Mucosa of descending colon (tissue), 3 donors: Measurements from ENCODE around the gene SLC44A4. TPM values are rescaled to one million over a fixed set of nuclear protein-coding genes. Genes with fewer than 3 reads are reported as not detected.
A peak's percentile ranks its signal among the peaks of the same experiment; 100 is the strongest.

Experiments used
- ATAC-seq: fragments of 200-7000 bp; cut with Tn5 transposase; one replicate; pipeline ENCODE4 v1.9.1; 2020; ENCODE audit warnings: mild to moderate bottlenecking, moderate library complexity
- DNase-seq, 3 donors: peaks; one replicate each; pipeline ENCODE4 v3.0.0-alpha.2; 2020
- H3K36me3 ChIP-seq: fragments of 200-600 bp; one replicate; pipeline ENCODE4 v1.8.0; 2021; ENCODE audit warnings: low read depth, mild to moderate bottlenecking
- H3K4me1 ChIP-seq: fragments of 200-600 bp; one replicate; pipeline ENCODE4 v1.8.0; 2021; ENCODE audit warnings: low read depth, mild to moderate bottlenecking
- H3K4me3 ChIP-seq: fragments of 200-600 bp; one replicate; pipeline ENCODE4 v1.8.0; 2021; ENCODE audit warnings: mild to moderate bottlenecking
- H3K9me3 ChIP-seq: fragments of 200-600 bp; one replicate; pipeline ENCODE4 v1.8.0; 2021; ENCODE audit warnings: mild to moderate bottlenecking
- CTCF ChIP-seq: fragments of 200-600 bp; IDR thresholded peaks from one replicate; pipeline ENCODE4 v1.8.0; 2022; ENCODE audit warnings: antibody characterized with exemption, mild to moderate bottlenecking
- intact Hi-C, 2 donors: fragments of 100-400 bp; cut with DNase I in 1 of 2; cut with micrococcal nuclease in 1 of 2; formaldehyde crosslinking; loops; one replicate each; pipeline versions ENCODE4 v1.11.0 to v1.11.1; 2022; cut with DNase I, micrococcal nuclease
- total RNA-seq, 3 donors: library from RNA; stranded (reverse); fragmentation: NEBNext Ultra II Directional in 2 of 3; extraction: Animal tissue kit (Norgen Biotek cat#: 25700) in 2 of 3; gene quantifications; one replicate each; pipeline versions ENCODE4 v1.2.1 to v1.2.4, GENCODE V29; 2021 to 2023
- donor health status: DM: no; HTN: no; CAD: no; lungs with moderate emphysema.
- donor health status: DM: no; HTN: no; CAD: no.
- donor health status: DM: no; HTN: yes; CAD: no.

SLC44A4 gene
- total RNA-seq, 3 donors from 2014 or later, result 332 to 795 (median 740) TPM

- H3K4me1 ChIP-seq, result peaks cover 43% of the 10 kb centered on the region
- H3K9me3 ChIP-seq, result no peaks in the 10 kb centered on the region
- DNase-seq, result peak in 1 of 3 donors; percentile 18
- intact Hi-C loops, result no loop called here
- no peak for TF ChIP-seq CTCF
- ATAC-seq, result no peak
- H3K36me3 ChIP-seq, result no peaks in the 10 kb centered on the region
- H3K4me3 ChIP-seq, result no peak overlapping the region
Measured at GRCh38 chr6:31836474-31837368, 42.1 kb downstream of the SLC44A4 start.

- ATAC-seq, result no peak
- intact Hi-C loops, result no loop called here
- H3K36me3 ChIP-seq, result no peaks in the 10 kb centered on the region
- peak in 1 of 3 donors; percentile 28 for DNase-seq
- H3K9me3 ChIP-seq, result no peaks in the 10 kb centered on the region
- H3K4me1 ChIP-seq, result peaks cover 50% of the 10 kb centered on the region
- no peak for TF ChIP-seq CTCF
- H3K4me3 ChIP-seq, result no peak overlapping the region
Measured at GRCh38 chr6:31836047-31836473, 42.7 kb downstream of the SLC44A4 start.

GRCh38 chr6:31834367-31835250 lies 44.2 kb downstream of the SLC44A4 start:
- H3K36me3 ChIP-seq, result no peaks in the 10 kb centered on the region
- H3K9me3 ChIP-seq, result no peaks in the 10 kb centered on the region
- DNase-seq (peak; percentile 92 to 93 (median 93)), ATAC-seq (peak; percentile 84)
- H3K4me3 ChIP-seq, result peak overlapping the region; percentile 90
- intact Hi-C loops, result loop anchor here in 1 of 2 donors (5.0 kb wide), 1 partner anchor 102 kb away; no protein-coding TSS in a partner anchor
- TF ChIP-seq CTCF, result no peak
- H3K4me1 ChIP-seq, result peaks cover 54% of the 10 kb centered on the region

- no peak for ATAC-seq
- intact Hi-C loops, result loop anchor here in 1 of 2 donors (5.0 kb wide), 1 partner anchor 99 kb away; no protein-coding TSS in a partner anchor
- Histone ChIP-seq H3K4me3 (no peak overlapping the region), H3K36me3 (peaks cover 4% of the 10 kb centered on the region), H3K4me1 (peaks cover 40% of the 10 kb centered on the region), H3K9me3 (no peaks in the 10 kb centered on the region)
- DNase-seq, result no peak
- TF ChIP-seq CTCF, result no peak
Measured at GRCh38 chr6:31831350-31832215, 47.2 kb downstream of the SLC44A4 start.
